ENCODE measurements around the gene NAP1L2.
"Not testable (repeated sequence)": the region's sequence is repeated elsewhere in the genome, so short reads cannot be mapped to it uniquely, and the experiment has no call there.

NAP1L2 gene

GRCh38 chrX:73214426-73215094, at the start of gene NAP1L2:
TSS of gene NAP1L2 (minus strand) at chrX:73214851. CDS start at chrX:73214492, 359 bp downstream.
- no peak for DNase-seq

- DNase-seq = no peak
Measured at GRCh38 chrX:73262991-73263390, 48.3 kb upstream of the NAP1L2 start.

- no peak for DNase-seq
Measured at GRCh38 chrX:73239242-73239641, 24.6 kb upstream of the NAP1L2 start.

GRCh38 chrX:73217621-73218020, 3.0 kb upstream of the NAP1L2 start:
- DNase-seq = no peak

- no peak for DNase-seq
Measured at GRCh38 chrX:73215246-73215645, 595 bp upstream of the NAP1L2 start.

GRCh38 chrX:73213734-73214425, 771 bp downstream of the NAP1L2 start:
- DNase-seq = no peak

GRCh38 chrX:73206366-73206765, 8.3 kb downstream of the NAP1L2 start:
- no peak for DNase-seq

GRCh38 chrX:73182502-73183114, 32.0 kb downstream of the NAP1L2 start:
- DNase-seq = no peak

- DNase-seq = not testable (repeated sequence)
Measured at GRCh38 chrX:73168945-73169344, 45.7 kb downstream of the NAP1L2 start.

Measured in COR-L47 (cell line).